GM18507 (cell line): ENCODE measurements around the gene PROM1.

Experiments
- DNase-seq: peaks from one replicate; pipeline ENCODE4 v3.0.0; 2011; ENCODE audit warnings: low read depth; ENCODE audit not compliant: insufficient read length; ENCODE audit errors: extremely low spot score
- FAIRE-seq: peaks from 2 replicates; lab custom pipeline; 2011; peaks lifted over from hg19 to GRCh38; lab: Jason Lieb, UNC

Gene PROM1, protein sequence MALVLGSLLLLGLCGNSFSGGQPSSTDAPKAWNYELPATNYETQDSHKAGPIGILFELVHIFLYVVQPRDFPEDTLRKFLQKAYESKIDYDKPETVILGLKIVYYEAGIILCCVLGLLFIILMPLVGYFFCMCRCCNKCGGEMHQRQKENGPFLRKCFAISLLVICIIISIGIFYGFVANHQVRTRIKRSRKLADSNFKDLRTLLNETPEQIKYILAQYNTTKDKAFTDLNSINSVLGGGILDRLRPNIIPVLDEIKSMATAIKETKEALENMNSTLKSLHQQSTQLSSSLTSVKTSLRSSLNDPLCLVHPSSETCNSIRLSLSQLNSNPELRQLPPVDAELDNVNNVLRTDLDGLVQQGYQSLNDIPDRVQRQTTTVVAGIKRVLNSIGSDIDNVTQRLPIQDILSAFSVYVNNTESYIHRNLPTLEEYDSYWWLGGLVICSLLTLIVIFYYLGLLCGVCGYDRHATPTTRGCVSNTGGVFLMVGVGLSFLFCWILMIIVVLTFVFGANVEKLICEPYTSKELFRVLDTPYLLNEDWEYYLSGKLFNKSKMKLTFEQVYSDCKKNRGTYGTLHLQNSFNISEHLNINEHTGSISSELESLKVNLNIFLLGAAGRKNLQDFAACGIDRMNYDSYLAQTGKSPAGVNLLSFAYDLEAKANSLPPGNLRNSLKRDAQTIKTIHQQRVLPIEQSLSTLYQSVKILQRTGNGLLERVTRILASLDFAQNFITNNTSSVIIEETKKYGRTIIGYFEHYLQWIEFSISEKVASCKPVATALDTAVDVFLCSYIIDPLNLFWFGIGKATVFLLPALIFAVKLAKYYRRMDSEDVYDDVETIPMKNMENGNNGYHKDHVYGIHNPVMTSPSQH

GRCh38 chr4:16083241-16084191 lies at the start of gene PROM1:
Gene PROM1, minus strand, starts transcription at chr4:16084023. Its CDS starts 8,117 bp downstream, at chr4:16075906.
- FAIRE-seq = no peak
- no peak for DNase-seq

- DNase-seq (no peak), FAIRE-seq (no peak)
Measured at GRCh38 chr4:16133406-16133805, 49.6 kb upstream of the PROM1 start.

DNA sequence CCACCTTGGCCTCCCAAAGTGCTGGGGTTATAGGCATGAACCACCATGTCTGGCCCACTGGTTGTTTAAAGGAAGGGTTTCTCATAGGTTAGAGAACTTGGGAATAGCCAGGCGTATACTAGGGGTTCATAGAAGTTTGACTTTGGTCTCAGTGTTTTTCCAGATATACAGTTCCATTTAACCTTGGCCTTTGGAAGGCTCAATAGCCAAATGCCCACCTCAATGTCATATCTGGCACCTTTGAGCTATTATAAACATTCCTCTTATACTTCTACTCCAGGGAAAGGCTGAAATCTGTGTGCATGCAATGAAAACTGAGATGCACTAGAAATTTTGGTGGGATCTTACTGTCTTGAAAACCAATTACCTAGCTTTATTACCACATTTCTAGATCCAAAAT lies 47.5 kb upstream of the PROM1 start:
- no peak for FAIRE-seq

DNA sequence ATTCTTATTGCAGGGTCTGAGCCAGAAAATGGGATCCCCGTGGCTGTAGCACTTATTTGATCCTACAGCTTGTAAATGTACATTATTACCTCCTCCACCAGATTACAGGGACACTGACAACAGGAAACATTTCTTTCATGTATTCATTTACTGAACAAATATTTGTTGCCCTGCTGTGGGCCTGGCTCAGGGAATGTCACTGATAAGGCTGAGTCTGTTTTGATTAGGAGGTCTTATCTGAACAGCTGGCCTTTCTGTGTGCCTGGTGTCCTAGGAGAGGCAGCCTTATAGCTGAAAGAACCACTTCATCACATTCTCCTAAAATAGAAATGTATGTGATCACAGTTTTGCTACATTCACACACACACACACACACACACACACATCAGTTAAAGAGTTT lies 45.5 kb upstream of the PROM1 start:
- FAIRE-seq (no peak), DNase-seq (no peak)

More for the DNA sequence above, 47.5 kb upstream of the PROM1 start:
- DNase-seq = no peak

DNA sequence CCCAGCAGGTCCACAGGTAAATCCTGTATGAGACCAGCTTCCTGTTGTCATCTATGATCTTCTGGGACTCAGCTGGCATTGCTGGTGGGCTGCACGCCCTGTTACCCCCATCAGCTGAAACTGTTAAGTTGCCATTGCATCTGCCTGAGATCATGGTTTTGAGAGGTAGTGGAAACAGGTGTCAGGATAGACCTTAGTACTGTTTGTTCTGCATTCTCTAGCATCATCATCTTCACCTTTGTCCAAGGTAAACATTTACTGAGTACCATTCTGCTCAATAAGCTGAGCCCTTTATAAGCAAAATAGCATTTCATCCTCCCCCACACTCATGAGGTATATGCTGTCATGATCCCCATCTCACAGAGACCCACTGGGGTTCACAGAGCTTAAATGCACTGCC lies 42.9 kb upstream of the PROM1 start:
- DNase-seq (no peak), FAIRE-seq (no peak)

GRCh38 chr4:16125571-16126445 lies 42.0 kb upstream of the PROM1 start:
- DNase-seq (no peak), FAIRE-seq (no peak)

DNA sequence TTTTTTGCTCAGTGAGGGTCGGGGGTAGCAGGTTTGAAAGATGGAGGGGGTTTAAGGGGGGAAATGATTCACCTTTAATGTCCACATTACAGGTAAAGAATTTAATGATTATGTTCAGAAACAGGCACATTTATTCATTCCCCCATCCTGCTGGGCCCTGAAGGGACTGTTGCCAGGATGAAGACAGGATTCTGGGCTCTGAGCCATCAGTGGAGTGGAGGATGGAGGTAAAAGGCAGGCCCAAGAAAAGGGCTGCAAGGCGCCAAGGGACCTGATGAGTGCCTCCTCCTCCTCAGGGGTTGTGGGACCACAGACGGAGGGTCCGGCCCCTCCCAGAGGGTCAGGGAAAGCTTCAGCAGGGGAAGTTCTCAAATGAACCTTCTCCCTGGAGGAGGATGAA lies 40.4 kb upstream of the PROM1 start:
- no peak for FAIRE-seq
- DNase-seq = no peak

DNA sequence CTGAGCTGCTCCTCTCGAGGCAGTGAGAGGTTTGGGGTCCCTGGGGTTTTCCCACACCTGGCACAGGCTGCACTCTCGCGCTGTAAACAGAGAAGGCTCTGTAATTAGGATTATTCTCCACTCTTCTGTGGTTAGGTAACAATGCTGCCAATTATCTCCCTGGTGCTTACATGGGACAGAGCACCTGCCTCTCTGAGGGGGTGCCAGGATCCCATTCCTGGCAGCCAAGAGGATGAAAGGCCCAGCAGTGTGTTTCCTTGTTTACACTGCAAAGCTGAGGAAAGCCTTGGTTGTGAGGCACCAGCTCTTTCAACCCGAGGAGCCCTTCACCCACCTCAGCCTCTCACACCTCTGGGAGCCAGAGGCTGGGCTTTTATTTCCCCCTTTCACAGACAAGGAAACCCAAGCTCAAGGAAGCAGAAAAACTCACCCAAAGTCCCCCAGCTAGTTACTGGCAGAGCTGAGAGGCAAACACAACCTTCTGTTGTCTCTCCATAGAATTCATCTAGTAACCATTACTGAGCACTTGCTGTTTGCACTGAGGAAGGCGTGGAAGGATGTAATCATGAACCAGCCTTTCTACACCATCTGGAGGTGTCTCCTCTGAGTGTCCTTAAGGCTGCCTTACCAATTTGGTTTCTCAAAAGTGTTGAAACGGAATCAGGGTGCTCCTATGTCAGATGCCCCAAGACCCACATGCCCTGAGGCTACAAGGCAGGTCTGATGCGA lies 39.7 kb upstream of the PROM1 start:
- FAIRE-seq (no peak), DNase-seq (no peak)

GRCh38 chr4:16122784-16123183 lies 39.0 kb upstream of the PROM1 start:
- DNase-seq = no peak
- FAIRE-seq = no peak

DNA sequence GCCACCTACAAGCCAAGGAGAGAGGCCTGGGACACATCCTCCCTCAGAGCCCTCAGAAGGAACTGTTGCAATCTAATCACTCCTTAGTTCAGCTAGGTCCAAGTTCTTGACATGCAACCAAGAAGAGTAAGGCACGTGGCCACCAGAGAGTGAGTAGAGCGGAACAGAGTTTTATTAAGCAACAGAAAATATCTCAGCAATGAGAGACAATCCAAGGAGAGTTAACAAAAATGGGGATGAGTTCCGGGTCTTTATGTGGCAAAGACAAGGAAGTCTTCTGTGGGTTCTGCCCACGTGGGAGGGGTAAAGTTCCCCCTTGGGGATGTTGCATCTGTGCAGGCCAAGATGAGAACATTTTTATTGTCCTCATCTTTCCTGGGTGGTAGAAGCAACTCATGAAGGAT lies 38.5 kb upstream of the PROM1 start:
- no peak for FAIRE-seq
- no peak for DNase-seq

DNA sequence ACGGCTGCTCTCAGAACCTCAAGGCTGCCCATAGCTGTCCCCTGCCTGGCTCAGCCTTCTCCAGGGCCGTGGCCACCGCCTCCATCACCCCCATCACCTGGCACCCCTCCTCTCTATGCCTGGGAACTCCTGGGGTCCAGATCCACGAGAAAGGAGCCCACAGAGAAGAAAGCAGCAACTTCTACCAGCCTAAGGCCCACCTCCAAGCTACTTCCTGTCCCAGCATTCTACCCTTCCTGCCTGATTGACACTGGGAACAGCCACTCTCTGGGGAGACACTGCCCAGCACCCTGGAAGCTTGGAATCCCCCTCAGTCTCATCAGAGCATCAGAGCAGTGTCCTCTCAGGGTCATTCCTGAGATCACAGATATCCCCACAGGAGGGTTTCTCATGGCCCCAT lies 36.9 kb upstream of the PROM1 start:
- DNase-seq (no peak), FAIRE-seq (no peak)

GRCh38 chr4:16119981-16120380 lies 36.2 kb upstream of the PROM1 start:
- FAIRE-seq = no peak
- DNase-seq = no peak

GRCh38 chr4:16118090-16118489 lies 34.3 kb upstream of the PROM1 start:
- DNase-seq = no peak
- FAIRE-seq = no peak

DNA sequence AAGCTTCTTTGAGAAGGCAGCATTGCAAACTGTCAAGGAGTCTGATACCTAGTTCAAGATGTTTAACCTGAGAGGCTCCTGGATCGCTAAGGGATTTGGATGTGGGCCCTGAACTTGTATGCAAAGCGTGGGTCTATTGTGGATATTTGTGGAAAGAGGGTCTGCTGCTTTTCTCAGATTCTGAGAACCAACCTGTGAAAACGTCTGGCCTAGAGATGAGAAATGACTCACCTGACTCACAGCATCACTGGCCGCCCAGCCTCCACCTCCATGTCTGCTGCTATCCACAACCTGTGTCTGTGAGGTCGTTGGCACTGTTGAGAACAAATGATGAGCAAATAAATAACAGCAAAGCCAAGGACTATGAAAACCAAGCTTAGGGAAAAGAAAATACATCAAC lies 33.3 kb upstream of the PROM1 start:
- no peak for FAIRE-seq
- DNase-seq = no peak

DNA sequence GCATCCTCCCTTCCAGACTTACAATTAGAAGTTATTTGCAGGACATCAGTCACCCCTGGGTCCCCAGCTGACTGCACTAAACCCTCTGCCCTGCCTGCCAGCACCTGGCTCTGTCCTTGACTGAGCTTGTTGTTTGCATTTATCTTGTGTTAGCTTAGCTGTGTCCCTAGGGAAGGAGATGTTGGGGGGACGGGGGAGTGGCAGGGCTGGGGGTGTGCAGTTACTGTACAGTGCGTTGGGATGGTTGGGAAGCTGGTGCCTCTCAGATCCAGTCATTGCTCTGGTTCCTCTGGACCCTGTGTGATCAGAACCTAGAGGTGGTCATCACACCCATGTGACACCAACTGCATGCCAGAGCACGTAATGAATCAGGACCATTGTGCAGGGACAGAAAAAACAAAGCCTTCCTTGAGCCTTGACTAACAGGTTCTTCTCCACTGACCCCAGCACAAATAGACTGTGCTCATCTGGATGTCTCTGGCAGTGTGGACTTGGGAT lies 32.7 kb upstream of the PROM1 start:
- DNase-seq (no peak), FAIRE-seq (no peak)

GRCh38 chr4:16116019-16116418 lies 32.2 kb upstream of the PROM1 start:
- FAIRE-seq = no peak
- DNase-seq = no peak

DNA sequence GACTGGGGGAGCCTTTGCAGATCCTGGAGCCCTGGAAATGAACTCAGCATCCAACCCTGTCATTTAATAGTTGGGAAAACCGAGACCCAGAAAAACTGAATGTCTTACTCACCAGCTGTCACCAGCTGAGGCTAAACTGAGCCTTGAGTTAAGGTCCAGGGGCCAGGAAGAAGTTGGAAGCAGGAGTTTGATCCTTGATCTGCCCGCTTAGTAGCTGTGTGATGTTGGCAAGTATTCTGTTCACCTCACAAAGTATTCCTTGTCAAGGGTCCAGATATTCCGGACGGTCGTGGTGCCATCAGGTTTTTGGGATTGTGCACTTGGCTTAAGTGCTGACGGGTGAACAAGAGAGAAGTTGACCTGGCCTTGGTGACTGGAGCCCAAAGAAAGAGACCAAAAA lies 30.7 kb upstream of the PROM1 start:
- DNase-seq (no peak), FAIRE-seq (no peak)

DNA sequence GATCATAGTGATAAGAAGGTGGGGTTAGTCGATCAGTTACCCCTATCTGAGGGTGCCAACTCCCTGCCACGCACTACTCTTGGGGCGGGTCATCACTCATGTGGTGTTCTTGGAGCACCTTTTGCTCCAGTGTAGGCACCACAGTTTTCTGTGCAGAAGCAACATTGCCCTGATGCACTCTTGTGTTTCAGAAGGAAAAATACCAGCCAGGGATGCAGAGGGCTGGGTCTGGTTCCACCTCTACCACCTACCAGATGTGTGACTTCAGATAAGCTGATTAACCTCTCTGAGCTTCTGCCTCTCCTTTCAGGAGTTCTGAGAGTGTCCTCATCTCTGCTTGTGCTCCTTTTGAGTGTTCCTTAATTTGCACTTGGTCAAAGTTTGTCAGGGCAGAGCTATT lies 29.9 kb upstream of the PROM1 start:
- no peak for FAIRE-seq
- no peak for DNase-seq
